GM19395 (cell line): ENCODE measurements around the gene TBL3.
"Not testable (repeated sequence)": the region's sequence is repeated elsewhere in the genome, so short reads cannot be mapped to it uniquely, and the experiment has no call there.

Experiments used
- ATAC-seq: cut with Tn5 transposase; IDR thresholded peaks from one replicate; pipeline ENCODE4 v1.9.1; 2021; ENCODE audit warnings: mild to moderate bottlenecking, moderate library complexity; ENCODE audit not compliant: unreplicated experiment

TBL3 gene

GRCh38 chr16:1971796-1972489 lies at the start of gene TBL3:
Gene TBL3, plus strand, starts transcription at chr16:1972053. Its CDS starts 112 bp downstream, at chr16:1972165.
- peak; percentile 75 for ATAC-seq

GRCh38 chr16:1922357-1922756 lies 49.5 kb upstream of the TBL3 start:
- no peak for ATAC-seq

GRCh38 chr16:1923299-1924034 lies 48.4 kb upstream of the TBL3 start:
- no peak for ATAC-seq

DNA sequence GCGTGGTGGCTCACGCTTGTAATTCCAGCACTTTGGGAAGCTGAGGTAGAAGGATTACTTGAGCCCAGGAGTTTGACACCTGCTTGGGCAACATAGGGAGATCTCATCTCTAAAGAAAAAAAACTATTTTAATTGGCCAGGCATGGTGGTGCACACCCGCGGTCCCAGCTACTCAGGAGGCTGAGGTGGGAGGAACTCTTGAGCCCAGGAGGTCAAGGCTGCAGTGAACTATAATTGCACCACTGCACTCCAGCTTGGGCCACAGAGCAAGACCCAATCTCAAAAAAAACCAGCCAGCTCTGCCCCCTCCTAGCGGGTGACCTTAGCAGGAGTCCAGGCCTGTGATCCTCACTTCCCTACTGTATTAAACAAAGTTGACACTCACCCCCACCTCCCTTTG lies 47.8 kb upstream of the TBL3 start:
- no peak for ATAC-seq

- no peak for ATAC-seq
These were observed 45.6 kb upstream of the TBL3 start for GRCh38 chr16:1926271-1926670.

DNA sequence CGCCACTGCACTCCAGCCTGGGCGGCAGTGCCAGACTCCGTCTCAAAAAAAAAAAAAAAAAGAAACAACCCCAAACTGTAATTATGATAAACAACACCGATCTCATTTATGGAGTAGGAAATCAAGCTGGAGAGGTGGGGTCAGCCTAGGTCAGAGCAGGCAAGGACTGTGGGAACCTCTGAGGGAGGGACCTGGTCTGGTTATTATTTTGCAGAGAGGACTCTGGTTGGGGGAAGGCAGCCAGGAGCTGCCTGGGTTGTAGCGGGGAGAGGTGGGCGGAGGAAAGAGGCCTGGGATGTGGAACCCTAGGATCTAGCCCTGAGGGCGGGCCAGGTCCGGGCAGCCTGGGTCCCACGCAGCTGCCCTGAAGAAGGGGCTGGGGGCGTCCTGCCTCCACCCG lies 42.7 kb upstream of the TBL3 start:
- peak; percentile 42 for ATAC-seq

DNA sequence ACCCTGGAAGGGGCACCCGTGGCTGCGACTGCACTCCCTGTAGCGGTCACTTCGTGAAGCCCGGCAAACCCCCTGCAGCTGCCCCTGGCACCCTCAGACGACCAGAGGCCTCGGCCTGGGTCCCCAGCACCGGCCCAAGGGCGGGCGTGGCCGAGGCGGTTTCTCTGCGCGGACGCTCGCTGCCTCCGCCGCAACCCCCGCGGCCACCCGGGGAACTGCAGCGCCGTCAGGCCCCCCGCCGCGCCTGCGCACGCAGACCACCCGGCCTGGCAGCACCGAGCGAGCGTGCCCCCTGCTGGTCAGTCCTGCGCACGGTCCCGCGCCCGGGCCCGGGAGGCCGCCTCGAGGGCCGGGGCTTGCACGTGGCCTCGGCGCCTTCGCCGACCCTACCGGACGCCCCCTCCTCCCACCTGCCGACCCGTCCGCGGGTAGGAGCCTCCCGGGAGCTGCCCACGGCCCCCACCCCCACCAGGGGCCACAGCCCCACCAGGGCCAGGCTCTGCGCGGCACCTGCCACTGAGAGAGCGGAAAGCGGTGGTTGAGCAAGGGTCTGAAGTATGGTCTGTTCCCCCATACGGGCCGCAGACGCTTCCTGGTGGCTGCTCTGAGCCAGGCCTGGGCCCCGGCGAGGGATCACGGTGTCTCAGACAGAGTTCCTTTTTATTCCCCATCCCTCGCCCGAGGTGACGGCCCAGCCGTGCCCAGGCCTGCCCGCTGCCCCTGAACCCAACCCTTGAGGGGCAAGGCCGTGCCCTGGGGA lies 42.1 kb upstream of the TBL3 start:
- peak; percentile 74 for ATAC-seq

- no peak for ATAC-seq
These were observed 41.5 kb upstream of the TBL3 start for GRCh38 chr16:1930338-1930720.

- no peak for ATAC-seq
These were observed 39.5 kb upstream of the TBL3 start for GRCh38 chr16:1932050-1933028.

- no peak for ATAC-seq
These were observed 38.7 kb upstream of the TBL3 start for GRCh38 chr16:1933097-1933661.

DNA sequence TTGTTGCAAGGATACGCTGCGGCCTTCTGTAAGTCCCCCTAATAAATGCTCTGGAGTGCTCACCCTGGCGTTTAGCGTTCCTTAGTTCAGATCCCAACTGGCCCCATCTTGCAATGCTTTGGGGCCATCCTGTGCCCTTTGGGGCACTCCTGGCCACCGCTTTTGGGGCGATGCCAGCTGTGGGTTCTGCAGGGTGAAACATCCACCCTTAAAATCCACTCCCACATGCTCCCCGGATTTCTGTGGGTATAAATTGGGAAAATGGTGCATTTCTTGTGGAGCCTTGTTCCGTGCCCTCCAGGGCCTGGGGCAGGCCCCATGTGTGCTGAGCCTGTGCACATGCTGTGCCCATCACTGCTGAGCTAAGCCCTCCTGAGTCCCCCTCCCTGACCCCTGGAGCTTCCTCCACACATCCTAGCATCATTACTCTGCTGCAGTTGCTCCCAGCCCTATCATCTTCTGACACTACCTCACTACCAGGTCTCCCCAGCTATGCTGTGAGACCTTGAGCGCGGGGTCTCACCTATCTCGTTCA lies 34.8 kb upstream of the TBL3 start:
- no peak for ATAC-seq

DNA sequence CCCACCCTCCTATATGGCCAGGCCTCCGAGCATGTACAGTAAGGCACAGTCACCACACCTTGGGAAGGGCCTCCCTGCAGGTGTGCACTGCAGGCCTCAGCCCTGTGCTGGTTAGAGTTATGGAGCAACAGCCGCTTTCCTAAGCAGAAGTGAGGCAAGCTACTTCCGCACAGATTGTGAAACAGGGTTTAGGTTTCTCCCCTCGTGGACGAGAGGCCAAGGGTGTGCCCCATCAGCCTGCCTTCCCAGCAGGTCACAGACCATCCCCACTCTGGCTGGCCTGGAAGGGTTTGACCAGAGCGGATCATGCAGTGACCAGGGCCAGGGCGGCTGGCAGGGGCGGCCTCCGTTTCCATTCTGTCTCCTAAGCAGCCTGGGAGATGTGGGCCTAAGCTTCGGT lies 33.5 kb upstream of the TBL3 start:
- no peak for ATAC-seq

GRCh38 chr16:1938910-1939309 lies 32.9 kb upstream of the TBL3 start:
- no peak for ATAC-seq

- ATAC-seq: not testable (repeated sequence)
These were observed 32.0 kb upstream of the TBL3 start for GRCh38 chr16:1939833-1940232.

DNA sequence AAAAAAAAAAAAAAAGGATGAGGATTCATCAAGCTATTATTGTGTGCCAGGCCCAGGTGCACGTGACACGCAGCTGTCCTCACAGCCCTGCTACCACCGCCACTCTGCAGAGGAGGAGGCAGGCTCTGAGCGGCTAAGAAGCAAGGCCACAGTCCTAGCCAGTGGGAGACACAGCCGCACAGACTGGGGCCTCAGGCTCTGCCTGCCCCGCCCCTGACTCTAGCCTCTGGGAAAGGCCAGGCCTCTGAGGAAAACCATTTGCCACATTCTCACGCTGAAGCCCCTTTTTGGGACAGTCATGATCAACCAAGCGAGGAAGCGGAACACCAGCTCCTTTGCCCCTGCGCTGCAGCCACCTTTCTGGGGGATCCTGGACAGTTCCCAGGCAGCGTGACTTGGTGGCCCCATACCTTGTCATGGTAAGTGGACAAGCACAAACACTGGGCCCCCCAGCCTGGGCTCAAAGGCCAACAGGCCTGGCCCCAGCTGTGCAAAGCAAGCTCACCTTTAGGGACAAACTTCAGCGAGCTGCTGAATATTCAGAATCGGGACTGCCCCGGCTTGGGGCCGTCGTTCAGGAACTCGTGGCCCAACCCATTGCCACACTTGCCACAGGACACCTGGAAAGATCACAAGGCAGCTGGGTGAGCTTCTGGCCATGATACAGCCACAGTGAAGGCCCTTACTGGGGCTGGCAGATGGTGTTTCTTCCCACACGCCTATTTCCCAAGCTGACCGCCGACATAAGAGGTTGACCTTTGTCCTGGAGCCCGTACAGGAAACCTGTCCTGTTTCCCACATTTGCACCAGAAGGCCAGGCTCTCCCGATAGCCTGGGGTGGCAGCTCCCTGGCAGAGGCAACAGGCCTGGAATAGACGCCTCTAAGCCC lies 31.3 kb upstream of the TBL3 start:
- no peak for ATAC-seq

DNA sequence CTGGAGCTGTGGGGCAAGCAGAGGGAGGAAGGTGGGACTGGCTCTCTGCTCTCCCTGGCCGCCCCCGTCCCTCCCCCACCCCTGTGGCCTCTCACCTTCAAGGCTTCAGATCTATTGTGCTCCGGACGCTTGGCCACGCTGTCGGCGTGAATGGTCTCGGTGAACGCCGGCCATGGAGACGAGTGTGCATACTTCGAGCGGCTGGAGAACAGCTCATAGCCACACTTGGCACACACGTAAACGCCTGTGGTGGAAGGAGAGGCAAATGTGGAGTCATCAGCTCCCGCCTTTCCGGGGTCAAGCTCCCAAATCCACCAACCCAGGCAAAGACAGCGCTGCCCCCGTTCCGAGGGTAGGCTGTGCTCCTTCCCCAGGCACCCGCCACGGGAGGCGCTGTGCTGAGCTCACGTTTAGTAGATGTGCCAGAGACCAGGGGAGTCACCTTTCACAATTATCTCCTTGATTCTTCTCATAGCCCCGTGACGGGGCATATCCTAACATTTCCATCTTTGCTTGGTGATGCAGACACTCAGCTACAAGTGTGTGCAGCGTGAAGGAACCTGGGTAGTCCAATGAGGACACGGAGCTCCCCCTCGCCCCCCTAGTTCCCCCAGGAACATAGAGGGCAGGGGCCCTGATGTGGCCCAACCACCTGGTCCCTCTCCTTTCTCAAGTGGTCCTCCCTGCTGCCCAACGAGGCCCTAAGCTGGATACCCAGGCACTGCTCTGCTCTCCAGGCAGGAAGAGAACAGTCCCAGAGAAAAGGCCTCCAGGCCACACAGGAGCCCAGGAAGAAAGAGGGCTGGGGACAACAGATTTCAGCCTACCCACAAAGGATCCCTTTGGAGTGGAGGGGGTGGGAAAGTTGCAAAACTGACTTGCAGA lies 30.4 kb upstream of the TBL3 start:
- no peak for ATAC-seq

GRCh38 chr16:1942047-1942809 lies 29.6 kb upstream of the TBL3 start:
- ATAC-seq: no peak
